Skeletal muscle satellite cell (primary cell): ENCODE measurements around the gene AVPI1.

Experiments
- H3K27me3 ChIP-seq: 2 replicates; pipeline ENCODE4 v1.7.0; 2013; ENCODE audit warnings: low read length; ENCODE audit not compliant: control insufficient read depth, insufficient read depth
- H3K36me3 ChIP-seq: 2 replicates; pipeline ENCODE4 v1.7.0; 2013; ENCODE audit warnings: mild to moderate bottlenecking, control low read depth, low read length; ENCODE audit not compliant: insufficient read depth
- H3K4me1 ChIP-seq: 2 replicates; pipeline ENCODE4 v1.7.0; 2013; ENCODE audit warnings: low read length; ENCODE audit not compliant: control insufficient read depth, insufficient read depth
- H3K4me2 ChIP-seq: 2 replicates; pipeline ENCODE4 v1.7.0; 2013; ENCODE audit warnings: mild to moderate bottlenecking, low read length
- H3K4me3 ChIP-seq: 2 replicates; pipeline ENCODE4 v1.7.0; 2013; ENCODE audit warnings: low read length
- H3K9ac ChIP-seq: 2 replicates; pipeline ENCODE4 v1.7.0; 2013; ENCODE audit warnings: mild to moderate bottlenecking, low read depth, low read length, moderate library complexity
- H3K9me3 ChIP-seq: replicated peaks from 2 replicates; pipeline ENCODE4 v1.7.0; 2013; ENCODE audit warnings: mild to moderate bottlenecking, control low read depth, low read length

The AVPI1 gene

DNA sequence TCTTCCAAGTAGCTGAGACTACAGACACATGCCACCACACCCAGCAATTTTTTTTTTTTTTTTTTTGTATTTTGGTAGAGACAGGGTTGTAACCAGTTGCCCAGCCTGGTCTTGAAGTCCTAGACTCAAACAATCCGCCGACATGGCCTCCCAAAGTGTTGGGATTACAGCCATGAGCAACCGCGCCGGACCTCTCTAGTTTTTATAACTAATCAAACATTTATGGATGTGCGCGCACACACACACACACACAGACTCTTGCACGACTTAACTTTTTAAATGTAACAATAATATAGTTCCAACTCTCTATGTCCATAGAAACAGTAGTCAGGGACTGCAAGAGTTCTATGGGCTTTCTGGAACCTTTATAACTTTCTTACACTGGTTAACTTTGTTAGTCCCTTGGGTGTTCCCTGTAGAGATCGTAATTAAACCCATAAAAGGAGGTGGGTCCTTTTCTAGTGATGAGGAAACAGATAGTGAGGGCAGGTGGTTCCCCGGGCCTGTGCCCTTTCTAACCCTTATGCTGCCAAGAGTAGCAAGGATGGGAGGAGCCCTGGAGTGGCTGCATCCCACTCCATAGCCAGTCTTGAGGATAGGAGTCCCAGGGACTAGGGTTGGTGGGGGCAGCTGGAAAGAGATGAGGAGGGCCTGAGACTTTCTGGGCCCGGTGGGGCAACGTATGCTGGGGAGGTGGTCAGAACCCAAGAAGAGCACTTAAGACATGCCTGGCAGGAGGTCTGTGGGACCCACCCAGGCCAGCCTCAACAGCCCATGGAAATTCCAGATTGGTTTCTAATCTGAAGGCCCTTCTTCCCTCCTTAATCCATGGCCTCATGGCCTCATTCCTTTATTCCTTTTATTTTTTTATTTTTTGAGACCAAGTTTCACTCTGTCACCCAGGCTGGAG lies 35.1 kb upstream of the AVPI1 start:
- no peak overlapping the region for H3K4me3 ChIP-seq
- H3K9ac ChIP-seq = no peak overlapping the region
- no peaks in the 10 kb centered on the region for H3K27me3 ChIP-seq
- no peaks in the 10 kb centered on the region for H3K9me3 ChIP-seq
- peaks cover 28% of the 10 kb centered on the region for H3K4me1 ChIP-seq
- peaks cover 28% of the 10 kb centered on the region for H3K36me3 ChIP-seq
- H3K4me2 ChIP-seq = no peak overlapping the region

GRCh38 chr10:97719602-97720001 lies 32.6 kb upstream of the AVPI1 start:
- Histone ChIP-seq H3K27me3 (no peaks in the 10 kb centered on the region), H3K4me2 (no peak overlapping the region), H3K4me1 (peaks cover 34% of the 10 kb centered on the region), H3K4me3 (no peak overlapping the region), H3K9ac (no peak overlapping the region), H3K36me3 (peaks cover 40% of the 10 kb centered on the region), H3K9me3 (no peaks in the 10 kb centered on the region)

DNA sequence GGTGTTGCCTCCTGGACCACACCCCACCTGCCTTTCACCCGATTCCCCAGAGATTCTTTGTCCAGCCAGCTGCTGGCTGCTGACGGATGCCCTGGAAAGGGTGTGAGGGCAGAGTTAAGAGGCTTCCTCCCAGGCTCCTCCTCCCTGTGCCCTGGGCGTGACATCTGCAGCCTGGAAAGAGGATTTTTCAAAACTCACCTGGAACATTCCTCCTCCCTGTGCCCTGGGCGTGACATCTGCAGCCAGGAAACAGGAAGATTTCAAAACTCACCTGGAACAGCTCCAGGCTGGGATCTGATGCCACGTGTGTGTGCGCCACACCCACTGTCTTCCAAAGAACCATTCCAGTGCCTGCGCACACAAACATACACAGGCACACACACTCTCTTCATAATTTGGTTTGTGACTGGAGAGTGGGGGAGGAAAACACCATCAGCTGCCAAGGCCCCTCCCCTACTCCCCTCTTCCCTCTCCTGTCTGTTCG lies 31.7 kb upstream of the AVPI1 start:
- H3K4me2 ChIP-seq = peak overlapping the region; percentile 19
- peaks cover 40% of the 10 kb centered on the region for H3K36me3 ChIP-seq
- H3K9ac ChIP-seq = peak overlapping the region; percentile 15
- H3K9me3 ChIP-seq = no peaks in the 10 kb centered on the region
- H3K4me3 ChIP-seq = no peak overlapping the region
- peaks cover 34% of the 10 kb centered on the region for H3K4me1 ChIP-seq
- H3K27me3 ChIP-seq = no peaks in the 10 kb centered on the region

DNA sequence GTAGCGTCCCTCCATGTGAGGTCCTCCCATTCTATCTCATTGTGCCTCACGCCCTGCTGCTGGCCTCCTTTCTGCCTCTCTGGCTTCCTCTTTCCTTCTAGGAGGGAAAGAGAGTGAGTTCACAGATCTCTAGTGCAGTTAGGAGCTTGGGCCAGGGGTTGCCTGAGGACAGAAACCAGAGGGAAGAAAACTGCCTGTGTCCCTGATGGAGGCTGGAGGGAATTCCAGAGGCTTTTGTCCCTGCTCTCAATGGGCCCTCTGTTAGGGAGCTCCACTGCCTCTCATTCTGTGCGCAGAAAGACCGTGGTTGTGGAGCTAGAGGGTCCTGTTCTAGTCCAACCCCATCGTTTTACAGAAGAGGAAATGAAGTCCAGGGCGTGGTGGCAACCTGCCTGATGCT lies 31.1 kb upstream of the AVPI1 start:
- peak overlapping the region; percentile 15 for H3K9ac ChIP-seq
- H3K27me3 ChIP-seq = no peaks in the 10 kb centered on the region
- peaks cover 36% of the 10 kb centered on the region for H3K4me1 ChIP-seq
- H3K9me3 ChIP-seq = no peaks in the 10 kb centered on the region
- peak overlapping the region; percentile 19 for H3K4me2 ChIP-seq
- no peak overlapping the region for H3K4me3 ChIP-seq
- H3K36me3 ChIP-seq = peaks cover 40% of the 10 kb centered on the region

GRCh38 chr10:97717627-97718026 lies 30.6 kb upstream of the AVPI1 start:
- H3K36me3 ChIP-seq = peaks cover 40% of the 10 kb centered on the region
- no peaks in the 10 kb centered on the region for H3K9me3 ChIP-seq
- no peak overlapping the region for H3K4me3 ChIP-seq
- peaks cover 42% of the 10 kb centered on the region for H3K4me1 ChIP-seq
- no peaks in the 10 kb centered on the region for H3K27me3 ChIP-seq
- no peak overlapping the region for H3K4me2 ChIP-seq
- no peak overlapping the region for H3K9ac ChIP-seq

DNA sequence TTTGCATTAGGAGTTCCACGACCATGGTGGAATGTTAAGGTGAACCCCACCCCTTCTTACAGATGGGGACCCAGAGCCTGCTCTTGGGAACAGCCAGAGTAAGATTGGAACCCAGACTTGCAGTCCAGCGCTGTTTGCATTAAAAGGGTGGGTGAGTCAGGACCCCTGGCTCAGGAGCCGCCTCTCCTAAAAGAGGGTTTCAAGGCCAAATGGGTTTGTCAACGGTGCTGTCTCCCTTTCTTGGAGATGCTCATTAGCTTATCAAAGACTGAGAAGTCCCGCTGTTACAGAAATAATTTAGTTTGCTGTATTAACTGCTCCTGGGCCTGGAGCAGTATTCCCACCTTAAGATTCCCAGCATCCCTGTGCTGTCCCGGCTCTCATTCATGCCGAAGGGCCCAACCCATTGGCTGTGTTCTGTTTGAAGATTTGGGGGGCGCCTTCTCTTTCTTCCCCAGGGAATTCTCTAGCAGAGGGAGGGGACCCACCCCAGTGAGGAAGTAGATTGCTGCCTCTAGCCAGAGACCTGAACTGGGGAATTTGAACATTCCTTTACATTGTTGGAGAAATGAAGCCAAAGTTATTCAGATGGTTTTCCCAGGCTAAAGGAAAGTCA lies 28.3 kb upstream of the AVPI1 start:
- Histone ChIP-seq H3K36me3 (peaks cover 37% of the 10 kb centered on the region), H3K9ac (peak overlapping the region; percentile 93), H3K4me3 (peak overlapping the region; percentile 75), H3K9me3 (no peaks in the 10 kb centered on the region), H3K4me1 (peaks cover 42% of the 10 kb centered on the region), H3K27me3 (no peaks in the 10 kb centered on the region), H3K4me2 (peak overlapping the region; percentile 97)

- peak overlapping the region; percentile 93 for H3K9ac ChIP-seq
Measured at GRCh38 chr10:97714401-97715258, 27.6 kb upstream of the AVPI1 start.

GRCh38 chr10:97713826-97714400 lies 26.9 kb upstream of the AVPI1 start:
- H3K4me1 ChIP-seq = peaks cover 50% of the 10 kb centered on the region
- no peaks in the 10 kb centered on the region for H3K9me3 ChIP-seq
- peak overlapping the region; percentile 93 for H3K9ac ChIP-seq
- no peaks in the 10 kb centered on the region for H3K27me3 ChIP-seq
- peak overlapping the region; percentile 97 for H3K4me2 ChIP-seq
- peak overlapping the region; percentile 75 for H3K4me3 ChIP-seq
- H3K36me3 ChIP-seq = peaks cover 29% of the 10 kb centered on the region

More at GRCh38 chr10:97714401-97715258, 27.6 kb upstream of the AVPI1 start:
- Histone ChIP-seq H3K4me3 (peak overlapping the region; percentile 75), H3K4me2 (peak overlapping the region; percentile 97), H3K36me3 (peaks cover 36% of the 10 kb centered on the region), H3K4me1 (peaks cover 46% of the 10 kb centered on the region), H3K9me3 (no peaks in the 10 kb centered on the region), H3K27me3 (no peaks in the 10 kb centered on the region)

GRCh38 chr10:97713339-97713825 lies 26.3 kb upstream of the AVPI1 start, which contains the start of gene MARVELD1:
TSS of gene MARVELD1 (plus strand) at chr10:97713730. CDS start at chr10:97713877, 147 bp downstream.
- peaks cover 24% of the 10 kb centered on the region for H3K36me3 ChIP-seq
- peak within 1 kb of the TSS; percentile 97 for H3K4me2 ChIP-seq
- peaks cover 46% of the 10 kb centered on the region for H3K4me1 ChIP-seq
- peak within 1 kb of the TSS; percentile 75 for H3K4me3 ChIP-seq
- H3K27me3 ChIP-seq = no peaks in the 10 kb centered on the region
- no peaks in the 10 kb centered on the region for H3K9me3 ChIP-seq
- peak within 1 kb of the TSS; percentile 93 for H3K9ac ChIP-seq

DNA sequence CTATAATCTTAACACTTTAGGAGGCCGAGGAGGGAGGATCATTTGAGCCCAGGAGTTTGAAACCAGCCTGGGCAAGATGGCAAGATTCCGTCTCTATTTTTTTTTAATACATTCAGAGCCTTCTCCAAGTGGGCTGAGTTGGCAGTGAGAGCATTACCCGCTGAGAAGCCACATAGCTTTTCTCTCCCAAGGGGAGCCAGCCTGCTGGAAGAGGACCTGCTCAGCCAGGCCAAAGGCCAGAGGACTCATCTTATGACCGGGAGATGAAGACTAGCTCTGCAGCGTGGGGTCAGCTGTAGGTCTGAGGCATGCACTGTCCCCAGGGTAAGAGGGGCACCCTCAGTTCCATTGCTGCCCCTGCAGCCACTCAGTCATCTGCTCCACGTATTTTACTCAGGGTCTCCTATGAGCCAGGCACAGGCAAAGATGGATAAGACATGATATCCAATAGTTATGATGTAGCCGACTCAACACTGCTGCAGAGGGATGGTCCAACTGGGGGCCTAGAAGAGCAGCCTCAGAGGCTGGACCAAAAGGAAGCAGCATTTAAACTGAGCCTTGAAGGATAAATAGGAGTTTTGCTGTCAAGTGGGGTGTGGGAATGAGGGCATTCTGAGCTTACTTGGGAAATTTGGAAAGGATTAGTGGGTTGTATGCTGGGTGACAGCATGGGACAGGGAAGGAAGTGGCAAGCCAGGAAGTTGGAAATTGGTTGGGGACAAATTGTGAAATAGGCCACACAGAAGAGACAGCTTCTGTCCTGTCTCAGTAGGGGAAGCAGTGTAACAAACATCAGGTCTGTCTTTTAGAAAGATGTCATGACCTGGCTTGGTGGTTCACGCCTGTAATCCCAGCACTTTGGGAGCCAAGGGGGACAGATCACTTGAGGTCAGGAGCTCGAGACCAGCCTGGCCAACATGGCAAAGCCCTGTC lies 24.9 kb upstream of the AVPI1 start:
- Histone ChIP-seq H3K27me3 (no peaks in the 10 kb centered on the region), H3K4me3 (no peak overlapping the region), H3K4me1 (peaks cover 35% of the 10 kb centered on the region), H3K4me2 (no peak overlapping the region), H3K9me3 (no peaks in the 10 kb centered on the region), H3K36me3 (peaks cover 9% of the 10 kb centered on the region), H3K9ac (no peak overlapping the region)
